IMR-90 (cell line): ENCODE data around the gene CHRNB4.

Source experiments
- BHLHE40 ChIP-seq: fragments of 150-350 bp; IDR thresholded peaks from 2 replicates; pipeline ENCODE4 v1.6.1; 2016; ENCODE audit warnings: mild to moderate bottlenecking, low read depth, low read length
- CEBPB ChIP-seq: IDR thresholded peaks from 2 replicates; pipeline ENCODE4 v1.6.1; 2012; ENCODE audit warnings: low read depth, low read length, improper control_type of control experiment
- CHD1 ChIP-seq: IDR thresholded peaks from 2 replicates; pipeline ENCODE4 v1.6.1; 2012; ENCODE audit warnings: low read depth, low read length, improper control_type of control experiment
- FOS ChIP-seq: fragments of 150-350 bp; IDR thresholded peaks from 2 replicates; pipeline ENCODE4 v1.6.1; 2016; ENCODE audit warnings: low read depth, low read length
- MAFK ChIP-seq: IDR thresholded peaks from 2 replicates; pipeline ENCODE4 v1.6.1; 2012; ENCODE audit warnings: low read depth, low read length, improper control_type of control experiment
- MXI1 ChIP-seq: IDR thresholded peaks from 2 replicates; pipeline ENCODE4 v1.6.1; 2012; ENCODE audit warnings: low read depth, mild to moderate bottlenecking, low read length, moderate library complexity, borderline replicate concordance
- NFE2L2 ChIP-seq: fragments of 150-350 bp; IDR thresholded peaks from 2 replicates; pipeline ENCODE4 v1.6.1; 2016; ENCODE audit warnings: low read depth, mild to moderate bottlenecking, low read length
- POLR2A ChIP-seq: IDR thresholded peaks from 2 replicates; pipeline ENCODE4 v1.6.1; 2012; ENCODE audit warnings: mild to moderate bottlenecking, low read depth, low read length
- RAD21 ChIP-seq: IDR thresholded peaks from 2 replicates; pipeline ENCODE4 v1.6.1; 2012; ENCODE audit warnings: low read length, improper control_type of control experiment
- RCOR1 ChIP-seq: IDR thresholded peaks from 2 replicates; pipeline ENCODE4 v1.6.1; 2012; ENCODE audit warnings: mild to moderate bottlenecking, low read length, improper control_type of control experiment; ENCODE audit not compliant: insufficient replicate concordance
- RFX5 ChIP-seq: IDR thresholded peaks from 2 replicates; pipeline ENCODE4 v1.8.0; 2012; ENCODE audit warnings: low read depth, mild to moderate bottlenecking, low read length, moderate library complexity
- TF ChIP-seq, protein P1 (sequence below): fragments of 150-350 bp; IDR thresholded peaks from 2 replicates; pipeline ENCODE4 v1.6.1; 2016; ENCODE audit warnings: low read depth, mild to moderate bottlenecking, low read length, moderate library complexity, borderline replicate concordance
- TF ChIP-seq, protein P2 (sequence below): conservative IDR thresholded peaks from 2 replicates; pipeline ENCODE4 v1.5.1; 2012; ENCODE audit warnings: mild to moderate bottlenecking, low read depth, low read length, improper control_type of control experiment
- TF ChIP-seq, protein P3 (sequence below): fragments of 150-350 bp; IDR thresholded peaks from 2 replicates; pipeline ENCODE4 v1.6.1; 2017; ENCODE audit warnings: mild to moderate bottlenecking, antibody characterized with exemption, low read length, low read depth

DNA sequence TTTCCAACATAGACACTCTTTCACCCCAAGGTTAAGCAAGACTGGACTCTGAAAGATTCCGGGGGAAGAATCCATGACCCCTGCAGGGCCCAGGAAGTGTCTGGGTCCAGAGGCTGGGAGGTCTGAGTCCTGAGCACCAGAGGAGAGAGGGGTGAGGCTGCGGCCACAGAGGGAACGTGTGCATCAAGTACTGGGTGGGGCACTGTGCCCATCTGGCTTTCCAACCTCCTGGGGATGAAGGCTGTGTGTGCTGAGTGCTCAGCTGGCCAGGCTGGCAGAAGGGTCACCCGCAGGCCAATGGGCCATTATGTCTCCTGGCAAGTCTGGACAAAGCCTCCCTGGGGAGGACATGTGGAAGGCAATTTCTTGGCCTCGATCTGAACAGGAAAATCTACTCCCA lies 23.5 kb downstream of the CHRNB4 start:
- no peak for TF ChIP-seq POLR2A
- TF ChIP-seq, protein P1, sequence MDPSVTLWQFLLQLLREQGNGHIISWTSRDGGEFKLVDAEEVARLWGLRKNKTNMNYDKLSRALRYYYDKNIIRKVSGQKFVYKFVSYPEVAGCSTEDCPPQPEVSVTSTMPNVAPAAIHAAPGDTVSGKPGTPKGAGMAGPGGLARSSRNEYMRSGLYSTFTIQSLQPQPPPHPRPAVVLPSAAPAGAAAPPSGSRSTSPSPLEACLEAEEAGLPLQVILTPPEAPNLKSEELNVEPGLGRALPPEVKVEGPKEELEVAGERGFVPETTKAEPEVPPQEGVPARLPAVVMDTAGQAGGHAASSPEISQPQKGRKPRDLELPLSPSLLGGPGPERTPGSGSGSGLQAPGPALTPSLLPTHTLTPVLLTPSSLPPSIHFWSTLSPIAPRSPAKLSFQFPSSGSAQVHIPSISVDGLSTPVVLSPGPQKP, result no peak
- TF ChIP-seq, protein P2, sequence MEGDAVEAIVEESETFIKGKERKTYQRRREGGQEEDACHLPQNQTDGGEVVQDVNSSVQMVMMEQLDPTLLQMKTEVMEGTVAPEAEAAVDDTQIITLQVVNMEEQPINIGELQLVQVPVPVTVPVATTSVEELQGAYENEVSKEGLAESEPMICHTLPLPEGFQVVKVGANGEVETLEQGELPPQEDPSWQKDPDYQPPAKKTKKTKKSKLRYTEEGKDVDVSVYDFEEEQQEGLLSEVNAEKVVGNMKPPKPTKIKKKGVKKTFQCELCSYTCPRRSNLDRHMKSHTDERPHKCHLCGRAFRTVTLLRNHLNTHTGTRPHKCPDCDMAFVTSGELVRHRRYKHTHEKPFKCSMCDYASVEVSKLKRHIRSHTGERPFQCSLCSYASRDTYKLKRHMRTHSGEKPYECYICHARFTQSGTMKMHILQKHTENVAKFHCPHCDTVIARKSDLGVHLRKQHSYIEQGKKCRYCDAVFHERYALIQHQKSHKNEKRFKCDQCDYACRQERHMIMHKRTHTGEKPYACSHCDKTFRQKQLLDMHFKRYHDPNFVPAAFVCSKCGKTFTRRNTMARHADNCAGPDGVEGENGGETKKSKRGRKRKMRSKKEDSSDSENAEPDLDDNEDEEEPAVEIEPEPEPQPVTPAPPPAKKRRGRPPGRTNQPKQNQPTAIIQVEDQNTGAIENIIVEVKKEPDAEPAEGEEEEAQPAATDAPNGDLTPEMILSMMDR, result no peak
- TF ChIP-seq RFX5, result no peak
- TF ChIP-seq CHD1, result no peak
- TF ChIP-seq RCOR1, result no peak
- no peak for TF ChIP-seq MXI1
- no peak for TF ChIP-seq RAD21
- TF ChIP-seq NFE2L2, result no peak
- TF ChIP-seq BHLHE40, result no peak
- TF ChIP-seq, protein P3, sequence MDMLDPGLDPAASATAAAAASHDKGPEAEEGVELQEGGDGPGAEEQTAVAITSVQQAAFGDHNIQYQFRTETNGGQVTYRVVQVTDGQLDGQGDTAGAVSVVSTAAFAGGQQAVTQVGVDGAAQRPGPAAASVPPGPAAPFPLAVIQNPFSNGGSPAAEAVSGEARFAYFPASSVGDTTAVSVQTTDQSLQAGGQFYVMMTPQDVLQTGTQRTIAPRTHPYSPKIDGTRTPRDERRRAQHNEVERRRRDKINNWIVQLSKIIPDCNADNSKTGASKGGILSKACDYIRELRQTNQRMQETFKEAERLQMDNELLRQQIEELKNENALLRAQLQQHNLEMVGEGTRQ, result no peak
- no peak for TF ChIP-seq MAFK
- no peak for TF ChIP-seq CEBPB
- TF ChIP-seq FOS, result no peak
